ENCODE data around the gene NUDT17.

DNA sequence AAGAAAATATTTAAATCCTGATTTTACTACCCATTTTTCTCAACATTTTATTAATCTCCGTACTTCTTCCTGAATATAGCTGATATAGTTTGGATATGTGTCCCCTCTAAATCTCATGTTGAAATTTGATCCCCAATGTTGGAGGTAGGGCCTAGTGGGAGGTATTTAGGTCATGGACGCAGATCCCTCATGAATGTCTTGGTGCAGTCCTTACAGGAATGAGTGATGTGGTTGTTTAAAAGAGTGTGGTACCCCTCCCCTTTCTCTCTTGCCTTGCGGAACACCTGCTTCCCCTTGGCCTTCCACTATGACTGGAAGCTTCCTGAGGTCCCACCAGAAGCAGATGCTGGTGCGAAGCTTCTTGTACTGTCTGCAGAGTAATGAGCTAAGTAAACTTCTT, 39.0 kb upstream of the NUDT17 start:
- TF ChIP-seq, protein P1, sequence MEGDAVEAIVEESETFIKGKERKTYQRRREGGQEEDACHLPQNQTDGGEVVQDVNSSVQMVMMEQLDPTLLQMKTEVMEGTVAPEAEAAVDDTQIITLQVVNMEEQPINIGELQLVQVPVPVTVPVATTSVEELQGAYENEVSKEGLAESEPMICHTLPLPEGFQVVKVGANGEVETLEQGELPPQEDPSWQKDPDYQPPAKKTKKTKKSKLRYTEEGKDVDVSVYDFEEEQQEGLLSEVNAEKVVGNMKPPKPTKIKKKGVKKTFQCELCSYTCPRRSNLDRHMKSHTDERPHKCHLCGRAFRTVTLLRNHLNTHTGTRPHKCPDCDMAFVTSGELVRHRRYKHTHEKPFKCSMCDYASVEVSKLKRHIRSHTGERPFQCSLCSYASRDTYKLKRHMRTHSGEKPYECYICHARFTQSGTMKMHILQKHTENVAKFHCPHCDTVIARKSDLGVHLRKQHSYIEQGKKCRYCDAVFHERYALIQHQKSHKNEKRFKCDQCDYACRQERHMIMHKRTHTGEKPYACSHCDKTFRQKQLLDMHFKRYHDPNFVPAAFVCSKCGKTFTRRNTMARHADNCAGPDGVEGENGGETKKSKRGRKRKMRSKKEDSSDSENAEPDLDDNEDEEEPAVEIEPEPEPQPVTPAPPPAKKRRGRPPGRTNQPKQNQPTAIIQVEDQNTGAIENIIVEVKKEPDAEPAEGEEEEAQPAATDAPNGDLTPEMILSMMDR (IDR thresholded peaks at IDR 0.05): no peak
- TF ChIP-seq POLR2AphosphoS5 (IDR thresholded peaks at IDR 0.05) (no peak), POLR2A (IDR thresholded peaks at IDR 0.05) (no peak), EP300 (IDR thresholded peaks at IDR 0.05; ENCODE audit: low read depth) (no peak)

Data from transverse colon (tissue), 4 donors.